ENCODE measurements around the gene TNRC6B. TPM values are rescaled to one million over a fixed set of nuclear protein-coding genes. Genes with fewer than 3 reads are reported as not detected.

TNRC6B gene
- total and polyA plus RNA-seq, 2 experiments from 2014 or later: 46.9 to 87.8 TPM

DNA sequence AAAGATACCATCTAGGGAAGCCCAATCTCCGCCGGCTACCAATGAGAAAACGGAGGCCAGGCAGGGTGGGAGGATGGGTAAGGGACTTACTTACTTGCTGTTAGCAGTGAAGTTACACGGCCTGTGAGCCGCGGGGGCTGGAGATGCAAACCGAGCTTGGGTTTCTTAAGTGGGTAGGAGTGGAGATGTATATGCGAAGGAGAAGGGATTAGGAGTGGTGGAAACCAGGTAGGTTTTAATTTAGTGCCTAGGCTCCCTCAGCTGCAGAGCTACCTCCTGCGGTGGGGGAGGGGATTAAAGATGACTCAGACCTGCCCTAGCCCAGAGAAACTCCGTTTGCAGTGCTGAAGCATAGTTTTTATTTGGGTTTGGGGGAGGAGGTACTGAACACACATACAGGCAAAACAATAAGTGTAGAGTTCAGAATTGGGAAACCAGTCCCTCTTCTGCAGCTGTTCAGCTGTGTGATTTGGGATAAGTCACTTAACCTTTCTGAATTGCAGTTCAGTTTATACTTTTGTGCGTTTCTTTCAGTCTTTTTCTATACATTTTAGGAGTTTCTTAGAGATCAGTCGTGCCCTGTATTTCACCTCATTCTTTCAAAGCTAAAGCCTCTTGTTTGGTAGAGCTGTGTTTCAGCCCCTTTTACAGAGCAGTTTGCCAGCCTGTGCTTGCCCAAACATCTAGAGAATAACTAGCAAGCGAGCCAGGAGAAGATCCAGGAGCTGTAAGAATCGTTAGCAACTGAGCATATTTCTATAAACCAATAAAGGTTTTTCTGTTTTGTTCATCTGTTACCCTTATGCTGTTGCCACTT lies 596 bp upstream of the TNRC6B start:
- H3K27me3 Mint-ChIP-seq (ENCODE audit: insufficient read depth, low read depth, poor library complexity): peaks cover 2% of the 10 kb centered on the region
- no peaks in the 10 kb centered on the region for H3K36me3 ChIP-seq (ENCODE audit: insufficient read depth)
- H2AFZ ChIP-seq: 0 out of 2 replicates have a peak overlapping the region, but pooled peaks have one; percentile 3

DNA sequence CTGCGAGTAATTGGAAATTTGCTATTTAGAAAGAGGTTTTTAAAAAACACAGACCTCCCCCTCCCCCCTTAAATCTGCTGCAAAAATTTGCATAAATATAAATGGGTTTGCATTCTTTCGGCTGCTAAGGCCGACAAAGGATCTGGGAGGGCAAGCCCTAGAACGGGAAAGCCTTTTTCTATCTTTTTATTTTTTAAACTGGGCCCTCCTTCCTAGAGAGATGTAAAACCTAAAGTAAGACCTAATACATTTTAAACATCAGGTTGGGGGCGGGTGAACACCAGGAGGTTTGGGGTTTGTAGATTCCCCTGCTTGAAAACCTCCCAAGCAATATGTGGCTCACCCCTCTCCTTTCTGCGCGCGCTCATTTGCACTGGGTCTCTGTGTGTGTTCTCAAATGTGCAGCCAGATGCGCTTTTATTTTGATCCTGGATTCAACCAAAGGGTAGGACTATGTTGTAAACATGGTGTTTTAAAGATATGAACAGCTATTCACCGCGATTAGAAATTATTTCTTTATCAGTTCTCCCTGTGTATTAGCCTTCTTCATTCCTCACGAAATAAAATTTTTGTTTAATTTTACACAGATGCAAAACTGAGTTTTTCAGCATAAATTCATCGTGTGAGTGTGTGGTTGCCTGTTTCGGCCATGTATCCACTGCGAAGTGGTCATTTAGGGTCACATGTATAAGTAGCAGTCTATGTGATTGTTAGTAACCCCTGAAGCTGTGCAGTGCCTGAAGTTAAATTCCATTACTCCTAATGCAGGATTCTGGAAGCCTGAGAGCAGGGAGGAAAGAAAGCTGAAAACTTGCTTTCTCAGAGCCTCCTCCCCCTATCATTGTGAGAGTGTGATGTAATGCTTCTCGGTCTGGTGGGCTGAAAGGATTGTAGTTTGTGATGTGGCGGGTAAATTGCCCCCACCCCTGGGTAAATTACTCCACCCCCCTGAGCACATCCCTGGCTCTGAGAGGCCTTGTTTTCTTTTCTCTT lies 988 bp downstream of the TNRC6B start:
- no peaks in the 10 kb centered on the region; the same call in 1 of the 2 replicates for H3F3A ChIP-seq (replicated peaks; ENCODE audit: low read depth)
- H3K79me2 ChIP-seq (replicated peaks; ENCODE audit: insufficient read depth): peaks cover 58% of the 10 kb centered on the region
- H3K4me3 ChIP-seq: peak overlapping the region; percentile 64
- no peaks in the 10 kb centered on the region for H3K9me2 ChIP-seq (ENCODE audit: insufficient read depth)
- peak overlapping the region; percentile 93 for H3K4me3 Mint-ChIP-seq
- H3K36me3 Mint-ChIP-seq (ENCODE audit: low read depth): peaks cover 4% of the 10 kb centered on the region; the same call in 1 of the 3 replicates
- peak overlapping the region; percentile 98 for H3K27ac Mint-ChIP-seq
- peaks cover 10% of the 10 kb centered on the region; the same call in 1 of the 2 replicates for H4K20me1 ChIP-seq (replicated peaks; ENCODE audit: insufficient read depth)
- H2AFZ ChIP-seq: no peak overlapping the region
- DNase-seq (ENCODE audit: low spot score): peak; percentile 80
- H3K27me3 ChIP-seq (ENCODE audit: insufficient read depth): no peaks in the 10 kb centered on the region
- TF ChIP-seq, protein P1, sequence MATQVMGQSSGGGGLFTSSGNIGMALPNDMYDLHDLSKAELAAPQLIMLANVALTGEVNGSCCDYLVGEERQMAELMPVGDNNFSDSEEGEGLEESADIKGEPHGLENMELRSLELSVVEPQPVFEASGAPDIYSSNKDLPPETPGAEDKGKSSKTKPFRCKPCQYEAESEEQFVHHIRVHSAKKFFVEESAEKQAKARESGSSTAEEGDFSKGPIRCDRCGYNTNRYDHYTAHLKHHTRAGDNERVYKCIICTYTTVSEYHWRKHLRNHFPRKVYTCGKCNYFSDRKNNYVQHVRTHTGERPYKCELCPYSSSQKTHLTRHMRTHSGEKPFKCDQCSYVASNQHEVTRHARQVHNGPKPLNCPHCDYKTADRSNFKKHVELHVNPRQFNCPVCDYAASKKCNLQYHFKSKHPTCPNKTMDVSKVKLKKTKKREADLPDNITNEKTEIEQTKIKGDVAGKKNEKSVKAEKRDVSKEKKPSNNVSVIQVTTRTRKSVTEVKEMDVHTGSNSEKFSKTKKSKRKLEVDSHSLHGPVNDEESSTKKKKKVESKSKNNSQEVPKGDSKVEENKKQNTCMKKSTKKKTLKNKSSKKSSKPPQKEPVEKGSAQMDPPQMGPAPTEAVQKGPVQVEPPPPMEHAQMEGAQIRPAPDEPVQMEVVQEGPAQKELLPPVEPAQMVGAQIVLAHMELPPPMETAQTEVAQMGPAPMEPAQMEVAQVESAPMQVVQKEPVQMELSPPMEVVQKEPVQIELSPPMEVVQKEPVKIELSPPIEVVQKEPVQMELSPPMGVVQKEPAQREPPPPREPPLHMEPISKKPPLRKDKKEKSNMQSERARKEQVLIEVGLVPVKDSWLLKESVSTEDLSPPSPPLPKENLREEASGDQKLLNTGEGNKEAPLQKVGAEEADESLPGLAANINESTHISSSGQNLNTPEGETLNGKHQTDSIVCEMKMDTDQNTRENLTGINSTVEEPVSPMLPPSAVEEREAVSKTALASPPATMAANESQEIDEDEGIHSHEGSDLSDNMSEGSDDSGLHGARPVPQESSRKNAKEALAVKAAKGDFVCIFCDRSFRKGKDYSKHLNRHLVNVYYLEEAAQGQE (IDR thresholded peaks at IDR 0.05; ENCODE audit: unreplicated experiment): no peak
- no peak for TF ChIP-seq POLR2AphosphoS5 (IDR thresholded peaks at IDR 0.05; ENCODE audit: low read depth)
- TF ChIP-seq, protein P2, sequence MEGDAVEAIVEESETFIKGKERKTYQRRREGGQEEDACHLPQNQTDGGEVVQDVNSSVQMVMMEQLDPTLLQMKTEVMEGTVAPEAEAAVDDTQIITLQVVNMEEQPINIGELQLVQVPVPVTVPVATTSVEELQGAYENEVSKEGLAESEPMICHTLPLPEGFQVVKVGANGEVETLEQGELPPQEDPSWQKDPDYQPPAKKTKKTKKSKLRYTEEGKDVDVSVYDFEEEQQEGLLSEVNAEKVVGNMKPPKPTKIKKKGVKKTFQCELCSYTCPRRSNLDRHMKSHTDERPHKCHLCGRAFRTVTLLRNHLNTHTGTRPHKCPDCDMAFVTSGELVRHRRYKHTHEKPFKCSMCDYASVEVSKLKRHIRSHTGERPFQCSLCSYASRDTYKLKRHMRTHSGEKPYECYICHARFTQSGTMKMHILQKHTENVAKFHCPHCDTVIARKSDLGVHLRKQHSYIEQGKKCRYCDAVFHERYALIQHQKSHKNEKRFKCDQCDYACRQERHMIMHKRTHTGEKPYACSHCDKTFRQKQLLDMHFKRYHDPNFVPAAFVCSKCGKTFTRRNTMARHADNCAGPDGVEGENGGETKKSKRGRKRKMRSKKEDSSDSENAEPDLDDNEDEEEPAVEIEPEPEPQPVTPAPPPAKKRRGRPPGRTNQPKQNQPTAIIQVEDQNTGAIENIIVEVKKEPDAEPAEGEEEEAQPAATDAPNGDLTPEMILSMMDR (conservative IDR thresholded peaks at IDR 0.05; ENCODE audit: low read depth in 2 of 2): no peak
- H3K4me1 ChIP-seq (ENCODE audit: insufficient read depth): peaks cover 46% of the 10 kb centered on the region
- peak overlapping the region; percentile 98 for H3K27ac ChIP-seq (ENCODE audit: low read depth)
- peaks cover 50% of the 10 kb centered on the region for H3K4me1 Mint-ChIP-seq
- H3K4me2 ChIP-seq: peak overlapping the region; percentile 86
- H3K27me3 Mint-ChIP-seq (ENCODE audit: insufficient read depth, low read depth, poor library complexity): peaks cover 2% of the 10 kb centered on the region
- no peaks in the 10 kb centered on the region for H3K36me3 ChIP-seq (ENCODE audit: insufficient read depth)
- no peaks in the 10 kb centered on the region; the same call in 2 of the 3 replicates for H3K9me3 Mint-ChIP-seq
- ATAC-seq: peak; percentile 24

More for the DNA sequence above, 596 bp upstream of the TNRC6B start:
- Histone ChIP-seq H3K27me3 (ENCODE audit: insufficient read depth) (no peaks in the 10 kb centered on the region), H4K20me1 (replicated peaks; ENCODE audit: insufficient read depth) (no peaks in the 10 kb centered on the region; the same call in 1 of the 2 replicates), H3K27ac (ENCODE audit: low read depth) (peak overlapping the region; percentile 92), H3K4me1 (ENCODE audit: insufficient read depth) (peaks cover 31% of the 10 kb centered on the region), H3F3A (replicated peaks; ENCODE audit: low read depth) (no peaks in the 10 kb centered on the region; the same call in 1 of the 2 replicates), H3K79me2 (replicated peaks; ENCODE audit: insufficient read depth) (peaks cover 43% of the 10 kb centered on the region), H3K4me2 (peak overlapping the region; percentile 75), H3K4me3 (peak overlapping the region; percentile 64), H3K9me2 (ENCODE audit: insufficient read depth) (no peaks in the 10 kb centered on the region)
- Mint-ChIP-seq H3K36me3 (ENCODE audit: low read depth) (peaks cover 4% of the 10 kb centered on the region; the same call in 1 of the 3 replicates), H3K9me3 (no peaks in the 10 kb centered on the region; the same call in 2 of the 3 replicates), H3K4me1 (peaks cover 37% of the 10 kb centered on the region), H3K4me3 (peak overlapping the region; percentile 93), H3K27ac (peak overlapping the region; percentile 98)
- TF ChIP-seq JUNB (IDR thresholded peaks at IDR 0.05; ENCODE audit: unreplicated experiment) (no peak), NANOG (IDR thresholded peaks at IDR 0.05; ENCODE audit: borderline replicate concordance) (no peak), EZH2phosphoT487 (IDR thresholded peaks at IDR 0.05; ENCODE audit: unreplicated experiment) (no peak), ZNF114 (CRISPR knock-in tag; IDR thresholded peaks at IDR 0.05) (no peak), POLR2AphosphoS5 (IDR thresholded peaks at IDR 0.05; ENCODE audit: low read depth) (peak; percentile 34), ZNF331 (CRISPR knock-in tag; IDR thresholded peaks at IDR 0.05; ENCODE audit: low read depth) (no peak)
- TF ChIP-seq, protein P3, sequence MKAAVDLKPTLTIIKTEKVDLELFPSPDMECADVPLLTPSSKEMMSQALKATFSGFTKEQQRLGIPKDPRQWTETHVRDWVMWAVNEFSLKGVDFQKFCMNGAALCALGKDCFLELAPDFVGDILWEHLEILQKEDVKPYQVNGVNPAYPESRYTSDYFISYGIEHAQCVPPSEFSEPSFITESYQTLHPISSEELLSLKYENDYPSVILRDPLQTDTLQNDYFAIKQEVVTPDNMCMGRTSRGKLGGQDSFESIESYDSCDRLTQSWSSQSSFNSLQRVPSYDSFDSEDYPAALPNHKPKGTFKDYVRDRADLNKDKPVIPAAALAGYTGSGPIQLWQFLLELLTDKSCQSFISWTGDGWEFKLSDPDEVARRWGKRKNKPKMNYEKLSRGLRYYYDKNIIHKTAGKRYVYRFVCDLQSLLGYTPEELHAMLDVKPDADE (IDR thresholded peaks at IDR 0.05): no peak
- TF ChIP-seq, protein P2 (conservative IDR thresholded peaks at IDR 0.05; ENCODE audit: low read depth in 2 of 2): no peak
- ATAC-seq: peak; percentile 74
- DNase-seq (ENCODE audit: low spot score): peak; percentile 79

Measured in GM23338 (cell line).